PC-3 (cell line): ENCODE data around the gene KRTAP1-3. TPM values are rescaled to one million over a fixed set of nuclear protein-coding genes. Genes with fewer than 3 reads are reported as not detected.

ENCODE experiments used
- ATAC-seq: fragments of 200-7000 bp; cut with Tn5 transposase; 2 replicates; pipeline ENCODE4 v1.9.1; 2020; ENCODE audit warnings: mild to moderate bottlenecking, moderate library complexity
- BruUV-seq: library from RNA; stranded (reverse); fragments of 400-500 nt; replicated peaks from 2 replicates; lab custom pipeline; 2021; lab: Mats Ljungman, UMichigan
- CTCF ChIA-PET: fragments of 300-600 bp; sonication (Branson Sonifier 250); formaldehyde crosslinking; loops from one replicate; lab custom pipeline; 2022; ENCODE audit warnings: antibody characterized with exemption; lab: Charles Lee
- POLR2A ChIA-PET: fragments of 300-600 bp; sonication (Branson Sonifier 250); formaldehyde crosslinking; loops from one replicate; lab custom pipeline; 2022; ENCODE audit warnings: antibody characterized with exemption; ENCODE audit not compliant: unreplicated experiment; lab: Charles Lee
- DNase-seq: peaks from one replicate; pipeline ENCODE4 v3.0.0-alpha.2; 2015
- H2AFZ ChIP-seq: fragments of 300-600 bp; sonication (generic); 2 replicates; pipeline ENCODE4 v1.6.0; 2016; ENCODE audit warnings: antibody characterized with exemption, low read length
- H3F3A ChIP-seq: fragments of 300-600 bp; sonication (generic); one replicate; pipeline ENCODE4 v1.6.0; 2017; ENCODE audit warnings: antibody characterized with exemption, low read length, control low read depth, mild to moderate bottlenecking; ENCODE audit not compliant: unreplicated experiment
- H3K27ac ChIP-seq: fragments of 300-600 bp; sonication (generic); 2 replicates; pipeline ENCODE4 v1.5.1; 2016; ENCODE audit warnings: mild to moderate bottlenecking, low read length
- H3K27me3 ChIP-seq: fragments of 300-600 bp; sonication (generic); 2 replicates; pipeline ENCODE4 v1.6.1; 2016; ENCODE audit warnings: low read length, mixed read lengths
- H3K36me3 ChIP-seq: fragments of 300-600 bp; sonication (generic); 2 replicates; pipeline ENCODE4 v1.6.1; 2016; ENCODE audit warnings: low read depth, mixed run types, low read length, mixed read lengths
- H3K4me1 ChIP-seq: fragments of 300-600 bp; sonication (generic); 2 replicates; pipeline ENCODE4 v1.5.1; 2016; ENCODE audit warnings: low read length; ENCODE audit not compliant: insufficient read depth
- H3K4me2 ChIP-seq: fragments of 300-600 bp; sonication (generic); 2 replicates; pipeline ENCODE4 v1.6.0; 2016; ENCODE audit warnings: low read length
- H3K4me3 ChIP-seq: fragments of 300-600 bp; sonication (generic); 2 replicates; pipeline ENCODE4 v1.5.1; 2016; ENCODE audit warnings: mild to moderate bottlenecking, low read length, mixed read lengths
- H3K79me2 ChIP-seq: fragments of 300-600 bp; sonication (generic); 2 replicates; pipeline ENCODE4 v1.6.1; 2017; ENCODE audit warnings: low read length, mixed read lengths
- H3K9ac ChIP-seq: fragments of 300-600 bp; sonication (generic); 2 replicates; pipeline ENCODE4 v1.6.0; 2016; ENCODE audit warnings: mild to moderate bottlenecking, low read length
- H3K9me2 ChIP-seq: fragments of 300-600 bp; sonication (generic); replicated peaks from 2 replicates; pipeline ENCODE4 v1.6.1; 2016; ENCODE audit warnings: mixed run types, low read length, mixed read lengths
- H3K9me3 ChIP-seq: fragments of 300-600 bp; sonication (generic); 2 replicates; pipeline ENCODE4 v1.6.1; 2016; ENCODE audit warnings: low read length, mixed read lengths
- H4K20me1 ChIP-seq: fragments of 300-600 bp; sonication (generic); 2 replicates; pipeline ENCODE4 v1.6.1; 2016; ENCODE audit warnings: low read length, mixed read lengths
- CTCF ChIP-seq: fragments of 300-600 bp; sonication (generic); conservative IDR thresholded peaks from 2 replicates; pipeline ENCODE4 v1.5.1; 2017; ENCODE audit warnings: antibody characterized with exemption, low read depth, mild to moderate bottlenecking, low read length
- EZH2 ChIP-seq: fragments of 300-600 bp; sonication (generic); IDR thresholded peaks from one replicate; pipeline ENCODE4 v1.6.1; 2017; ENCODE audit warnings: antibody characterized with exemption, mild to moderate bottlenecking, low read length; ENCODE audit not compliant: unreplicated experiment
- EZH2phosphoT487 ChIP-seq: fragments of 300-600 bp; sonication (generic); IDR thresholded peaks from 2 replicates; pipeline ENCODE4 v1.6.1; 2018; ENCODE audit warnings: mild to moderate bottlenecking, antibody characterized with exemption, low read length, borderline replicate concordance
- intact Hi-C: fragments of 100-400 bp; cut with micrococcal nuclease; formaldehyde crosslinking; loops from 2 replicates; pipeline ENCODE4 v1.9.0; 2023
- total RNA-seq: library from RNA; depleted of rRNA; stranded (reverse); fragments of >200 nt; gene quantifications from 2 replicates; pipeline ENCODE4 v1.2.3, GENCODE V29; 2014

KRTAP1-3 gene
- total RNA-seq, 1 experiment from 2014 or later, result not detected

DNA sequence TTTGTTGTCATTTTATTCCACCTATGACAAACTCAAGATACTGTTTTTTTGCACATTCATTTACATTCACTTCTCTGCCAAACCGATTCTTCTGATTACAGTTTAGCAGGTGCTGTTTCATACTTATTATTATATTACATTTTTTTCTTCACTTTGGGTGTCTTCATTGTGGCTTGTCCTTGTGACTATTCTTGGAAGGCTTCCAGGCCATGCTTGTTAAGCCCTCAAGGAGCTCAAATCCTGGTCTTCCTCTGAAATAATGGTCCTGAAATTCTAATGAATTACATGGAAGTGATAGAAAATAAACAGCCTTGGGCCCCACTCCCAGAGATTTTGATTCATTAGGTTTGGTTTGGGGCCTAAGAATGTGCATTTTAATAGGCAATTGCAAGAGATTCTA is 29.6 kb upstream of the KRTAP1-3 start:
- no peak for DNase-seq
- Histone ChIP-seq H3K4me1 (peaks cover 76% of the 10 kb centered on the region), H3K4me3 (no peak overlapping the region), H3F3A (peaks cover 8% of the 10 kb centered on the region), H3K27me3 (no peaks in the 10 kb centered on the region), H3K36me3 (no peaks in the 10 kb centered on the region), H3K9me3 (no peaks in the 10 kb centered on the region), H3K27ac (peak overlapping the region; percentile 21; the same call in 1 of the 2 replicates), H4K20me1 (no peaks in the 10 kb centered on the region), H2AFZ (no peak overlapping the region), H3K4me2 (no peak overlapping the region), H3K79me2 (no peaks in the 10 kb centered on the region), H3K9me2 (no peaks in the 10 kb centered on the region), H3K9ac (no peak overlapping the region)
- CTCF ChIA-PET, result no interaction called here
- ATAC-seq, result no peak
- no peak for TF ChIP-seq CTCF
- no peak for TF ChIP-seq EZH2
- no peak for TF ChIP-seq EZH2phosphoT487
- intact Hi-C loops, result loop anchor here (5.0 to 10.0 kb wide), 3 partner anchors 60 to 150 kb away; partner anchors contain the start of gene KRTAP3-1
- POLR2A ChIA-PET, result no interaction called here
- BruUV-seq, result no TSS peak

DNA sequence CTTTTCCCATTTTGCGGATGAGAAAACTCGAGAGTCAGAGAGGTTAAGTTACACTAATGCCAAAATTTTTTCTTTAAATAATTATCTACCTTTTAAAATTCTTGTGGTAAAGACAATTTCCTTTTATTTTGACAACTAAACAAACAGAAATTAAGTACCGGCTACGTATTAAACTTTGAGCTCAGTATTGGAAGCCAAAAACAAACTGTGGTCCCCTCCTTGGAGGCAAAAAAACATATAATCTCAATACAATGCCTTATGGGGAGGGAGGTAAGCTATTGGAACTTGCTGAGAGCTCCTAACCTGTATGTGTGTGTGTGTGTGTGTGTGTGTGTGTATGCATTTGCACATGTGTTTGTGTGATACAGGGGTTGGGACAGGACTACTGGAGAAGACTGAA is 28.8 kb upstream of the KRTAP1-3 start:
- intact Hi-C loops, result loop anchor here (5.0 to 10.0 kb wide), 3 partner anchors 59 to 151 kb away; partner anchors contain the start of gene KRTAP3-1
- no peaks in the 10 kb centered on the region for H4K20me1 ChIP-seq
- no peaks in the 10 kb centered on the region for H3K9me3 ChIP-seq
- peak overlapping the region; percentile 34 for H3K27ac ChIP-seq
- peak overlapping the region; percentile 23; the same call in 1 of the 2 replicates for H3K4me2 ChIP-seq
- peaks cover 82% of the 10 kb centered on the region for H3K4me1 ChIP-seq
- DNase-seq, result peak; percentile 53
- H3K9ac ChIP-seq, result no peak overlapping the region
- no peaks in the 10 kb centered on the region for H3K79me2 ChIP-seq
- no peaks in the 10 kb centered on the region for H3K36me3 ChIP-seq
- H3F3A ChIP-seq, result peaks cover 8% of the 10 kb centered on the region
- no peaks in the 10 kb centered on the region for H3K9me2 ChIP-seq
- no peak overlapping the region for H2AFZ ChIP-seq
- ChIA-PET CTCF (no interaction called here), POLR2A (interaction anchor here (0.7 kb wide), 1 partner anchor 12 kb away, joined by 3 read pairs; no protein-coding TSS in a partner anchor)
- no peaks in the 10 kb centered on the region for H3K27me3 ChIP-seq
- TF ChIP-seq EZH2phosphoT487 (no peak), CTCF (no peak), EZH2 (no peak)
- H3K4me3 ChIP-seq, result no peak overlapping the region
- no TSS peak for BruUV-seq
- ATAC-seq, result peak; percentile 14; the same call in 1 of the 2 replicates

DNA sequence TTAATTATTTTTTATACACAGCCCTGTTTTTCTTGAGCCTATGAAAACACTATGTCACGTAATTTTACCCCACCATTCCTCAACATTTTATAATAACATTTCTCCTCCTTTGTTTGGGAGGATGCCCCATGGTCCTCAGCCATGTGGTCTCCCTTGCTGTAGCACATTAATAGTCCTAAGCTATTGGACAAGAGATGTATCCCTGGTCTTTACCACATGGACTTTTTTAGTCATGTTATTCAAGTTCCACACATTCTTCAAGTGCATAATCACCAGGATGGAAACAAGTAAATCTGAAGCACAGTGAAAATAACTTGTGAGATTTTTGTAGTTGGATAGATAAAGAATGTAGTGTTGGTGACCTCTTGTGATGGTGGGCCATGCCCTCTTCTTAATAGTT is 27.3 kb upstream of the KRTAP1-3 start:
- Histone ChIP-seq H3K4me3 (no peak overlapping the region), H2AFZ (no peak overlapping the region), H3K4me2 (no peak overlapping the region), H3K27ac (peak overlapping the region; percentile 94), H4K20me1 (no peaks in the 10 kb centered on the region), H3K27me3 (no peaks in the 10 kb centered on the region), H3K36me3 (no peaks in the 10 kb centered on the region), H3K9ac (no peak overlapping the region), H3K9me3 (no peaks in the 10 kb centered on the region), H3K9me2 (no peaks in the 10 kb centered on the region), H3K79me2 (no peaks in the 10 kb centered on the region), H3K4me1 (peaks cover 82% of the 10 kb centered on the region), H3F3A (peaks cover 8% of the 10 kb centered on the region)
- BruUV-seq, result no TSS peak
- intact Hi-C loops, result loop anchor here (5.0 to 10.0 kb wide), 3 partner anchors 57 to 153 kb away; partner anchors contain the start of gene KRTAP3-1
- ATAC-seq, result no peak
- POLR2A ChIA-PET, result no interaction called here
- TF ChIP-seq CTCF (no peak), EZH2 (no peak), EZH2phosphoT487 (no peak)
- peak; percentile 54 for DNase-seq
- CTCF ChIA-PET, result no interaction called here
